ENCODE results near the gene CABLES1.
A peak's percentile ranks its signal among the peaks of the same experiment; 100 is the strongest.

CABLES1 gene

DNA sequence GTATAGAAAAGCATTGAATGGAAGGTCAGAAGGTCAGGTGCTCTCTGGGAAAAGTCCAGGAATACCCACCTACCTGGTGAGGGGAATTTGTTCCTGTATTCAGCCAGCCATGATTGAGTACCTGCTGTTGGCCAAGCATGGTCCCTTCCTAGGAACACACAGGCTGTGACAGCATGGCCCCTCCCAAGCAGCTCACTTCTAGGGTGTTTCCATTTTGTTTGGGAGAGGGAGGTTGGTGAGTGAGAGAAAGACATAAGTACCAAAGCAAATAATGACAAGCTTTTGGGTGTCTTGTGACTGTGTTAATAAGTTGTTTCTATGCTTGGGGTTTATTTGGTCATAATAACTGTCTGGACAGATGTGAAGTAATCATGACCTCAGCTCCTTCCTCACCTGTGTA lies 46.3 kb downstream of the CABLES1 start:
- TF ChIP-seq, protein P1, sequence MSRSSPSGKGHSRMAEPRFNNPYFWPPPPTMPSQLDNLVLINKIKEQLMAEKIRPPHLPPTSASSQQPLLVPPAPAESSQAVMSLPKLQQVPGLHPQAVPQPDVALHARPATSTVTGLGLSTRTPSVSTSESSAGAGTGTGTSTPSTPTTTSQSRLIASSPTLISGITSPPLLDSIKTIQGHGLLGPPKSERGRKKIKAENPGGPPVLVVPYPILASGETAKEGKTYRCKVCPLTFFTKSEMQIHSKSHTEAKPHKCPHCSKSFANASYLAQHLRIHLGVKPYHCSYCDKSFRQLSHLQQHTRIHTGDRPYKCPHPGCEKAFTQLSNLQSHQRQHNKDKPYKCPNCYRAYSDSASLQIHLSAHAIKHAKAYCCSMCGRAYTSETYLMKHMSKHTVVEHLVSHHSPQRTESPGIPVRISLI (tag by site-specific recombination; IDR thresholded peaks at IDR 0.05) = peak; percentile 58; the same call in 1 of the 2 replicates
- TF ChIP-seq ZNF174 (tag by site-specific recombination; IDR thresholded peaks at IDR 0.05) (no peak), YY2 (tag by site-specific recombination; IDR thresholded peaks at IDR 0.05) (0 out of 2 replicates have a peak, but pooled peaks have one; percentile 43)
- TF ChIP-seq, protein P2, sequence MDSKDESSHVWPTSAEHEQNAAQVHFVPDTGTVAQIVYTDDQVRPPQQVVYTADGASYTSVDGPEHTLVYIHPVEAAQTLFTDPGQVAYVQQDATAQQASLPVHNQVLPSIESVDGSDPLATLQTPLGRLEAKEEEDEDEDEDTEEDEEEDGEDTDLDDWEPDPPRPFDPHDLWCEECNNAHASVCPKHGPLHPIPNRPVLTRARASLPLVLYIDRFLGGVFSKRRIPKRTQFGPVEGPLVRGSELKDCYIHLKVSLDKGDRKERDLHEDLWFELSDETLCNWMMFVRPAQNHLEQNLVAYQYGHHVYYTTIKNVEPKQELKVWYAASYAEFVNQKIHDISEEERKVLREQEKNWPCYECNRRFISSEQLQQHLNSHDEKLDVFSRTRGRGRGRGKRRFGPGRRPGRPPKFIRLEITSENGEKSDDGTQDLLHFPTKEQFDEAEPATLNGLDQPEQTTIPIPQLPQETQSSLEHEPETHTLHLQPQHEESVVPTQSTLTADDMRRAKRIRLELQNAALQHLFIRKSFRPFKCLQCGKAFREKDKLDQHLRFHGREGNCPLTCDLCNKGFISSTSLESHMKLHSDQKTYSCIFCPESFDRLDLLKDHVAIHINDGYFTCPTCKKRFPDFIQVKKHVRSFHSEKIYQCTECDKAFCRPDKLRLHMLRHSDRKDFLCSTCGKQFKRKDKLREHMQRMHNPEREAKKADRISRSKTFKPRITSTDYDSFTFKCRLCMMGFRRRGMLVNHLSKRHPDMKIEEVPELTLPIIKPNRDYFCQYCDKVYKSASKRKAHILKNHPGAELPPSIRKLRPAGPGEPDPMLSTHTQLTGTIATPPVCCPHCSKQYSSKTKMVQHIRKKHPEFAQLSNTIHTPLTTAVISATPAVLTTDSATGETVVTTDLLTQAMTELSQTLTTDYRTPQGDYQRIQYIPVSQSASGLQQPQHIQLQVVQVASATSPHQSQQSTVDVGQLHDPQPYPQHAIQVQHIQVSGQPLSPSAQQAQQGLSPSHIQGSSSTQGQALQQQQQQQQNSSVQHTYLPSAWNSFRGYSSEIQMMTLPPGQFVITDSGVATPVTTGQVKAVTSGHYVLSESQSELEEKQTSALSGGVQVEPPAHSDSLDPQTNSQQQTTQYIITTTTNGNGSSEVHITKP (tag by site-specific recombination; IDR thresholded peaks at IDR 0.05) = peak; percentile 87
- H3K4me1 ChIP-seq (ENCODE audit: control insufficient read depth, insufficient read depth, low read length) = no peaks in the 10 kb centered on the region
- ChIA-PET POLR2A (interaction anchor here (0.7 to 1.1 kb wide), 2 partner anchors 47 to 77 kb away, joined by 3 read pairs; no protein-coding TSS in a partner anchor), CTCF (interaction anchor here (0.5 to 1.5 kb wide), 5 partner anchors 8 to 339 kb away, joined by 3 to 5 read pairs (median 3); no protein-coding TSS in a partner anchor)
- no peak overlapping the region for H3K27ac ChIP-seq (ENCODE audit: extremely low read depth, low read depth, low read length)
- no peaks in the 10 kb centered on the region for H3K9me3 ChIP-seq (ENCODE audit: control insufficient read depth, insufficient read depth, low read depth, low read length)
- no peaks in the 10 kb centered on the region for H3K36me3 ChIP-seq (ENCODE audit: control insufficient read depth in 2 of 2, insufficient read depth in 1 of 2, low read length in 2 of 2)
- H3K4me3 ChIP-seq (ENCODE audit: low read depth, low read length) = no peak overlapping the region

DNA sequence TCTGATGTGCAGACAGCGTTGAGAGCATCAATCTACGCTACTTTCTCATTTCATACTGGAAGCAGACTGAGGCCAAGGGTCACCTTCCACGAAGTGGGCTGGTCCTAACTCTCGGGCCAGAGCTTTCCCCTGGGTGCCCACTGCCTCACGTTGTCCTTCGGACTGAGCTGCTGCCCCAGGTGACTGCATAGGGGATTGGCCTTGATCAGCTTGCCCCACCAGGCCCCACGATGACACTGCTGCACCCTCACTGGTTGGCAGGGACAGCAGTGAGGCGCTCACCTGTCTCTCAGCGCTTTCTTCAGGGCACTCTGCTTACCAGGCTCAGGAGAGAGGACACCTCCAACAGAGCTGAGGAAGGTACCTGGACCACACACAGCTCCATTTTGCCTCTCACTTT lies 47.3 kb downstream of the CABLES1 start:
- H3K27ac ChIP-seq (ENCODE audit: extremely low read depth, low read depth, low read length) = no peak overlapping the region
- CTCF ChIA-PET = interaction anchor here (0.7 to 1.5 kb wide), 3 partner anchors 25 to 196 kb away, joined by 3 to 5 read pairs (median 3); no protein-coding TSS in a partner anchor

DNA sequence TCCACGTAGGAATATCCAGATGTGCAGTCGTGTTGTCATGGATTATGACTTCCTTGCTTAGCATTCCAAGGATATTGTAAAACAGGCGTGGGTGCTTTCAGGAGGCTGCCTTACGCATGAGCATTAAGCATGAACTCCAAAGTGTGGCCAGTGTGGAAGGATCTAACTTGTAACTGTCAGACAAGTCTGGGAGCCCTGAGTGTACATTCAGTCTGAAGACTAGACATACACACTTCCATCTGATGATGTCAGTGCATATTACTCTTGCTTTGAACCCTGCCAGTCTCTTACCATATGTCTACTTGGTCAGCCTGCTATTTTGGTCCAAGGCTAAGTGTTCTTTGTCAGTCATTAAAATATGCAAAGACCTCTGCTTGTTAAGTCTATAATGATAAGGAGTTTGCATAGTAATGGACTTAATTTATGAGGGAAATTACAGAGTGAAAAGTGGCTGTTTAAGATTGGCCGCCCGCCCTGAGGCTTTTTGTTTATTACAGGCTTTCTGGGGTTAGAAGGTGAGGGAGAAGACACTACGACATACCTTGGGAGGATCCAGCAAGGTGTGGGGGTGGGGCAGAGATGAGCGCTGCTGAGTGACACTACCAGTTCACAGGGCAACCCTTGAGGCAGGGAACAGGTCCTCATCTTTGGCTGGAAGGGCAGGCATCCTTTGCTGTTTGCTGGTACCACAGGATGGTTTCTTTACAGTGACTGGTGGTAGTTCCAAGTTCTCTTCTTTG lies 48.3 kb downstream of the CABLES1 start:
- POLR2A ChIA-PET = no interaction called here
- Histone ChIP-seq H3K27ac (ENCODE audit: extremely low read depth, low read depth, low read length) (no peak overlapping the region), H3K36me3 (ENCODE audit: control insufficient read depth in 2 of 2, insufficient read depth in 1 of 2, low read length in 2 of 2) (no peaks in the 10 kb centered on the region), H3K4me3 (ENCODE audit: low read depth, low read length) (no peak overlapping the region), H3K9me3 (ENCODE audit: control insufficient read depth, insufficient read depth, low read depth, low read length) (no peaks in the 10 kb centered on the region), H3K4me1 (ENCODE audit: control insufficient read depth, insufficient read depth, low read length) (no peaks in the 10 kb centered on the region)
- CTCF ChIA-PET = interaction anchor here (0.6 kb wide), 1 partner anchor 8 kb away, joined by 4 read pairs; no protein-coding TSS in a partner anchor
- TF ChIP-seq PRDM1 (tag by site-specific recombination; IDR thresholded peaks at IDR 0.05) = no peak
- TF ChIP-seq ZNF768 (tag by site-specific recombination; IDR thresholded peaks at IDR 0.05) = no peak
- TF ChIP-seq SP7 (tag by site-specific recombination; IDR thresholded peaks at IDR 0.05) = peak; percentile 79
- no peak for TF ChIP-seq TCF7L2 (IDR thresholded peaks at IDR 0.05; ENCODE audit: borderline replicate concordance, low read depth, low read length)

More for the DNA sequence above, 47.3 kb downstream of the CABLES1 start:
- Histone ChIP-seq H3K4me1 (ENCODE audit: control insufficient read depth, insufficient read depth, low read length) (no peaks in the 10 kb centered on the region), H3K4me3 (ENCODE audit: low read depth, low read length) (no peak overlapping the region), H3K36me3 (ENCODE audit: control insufficient read depth in 2 of 2, insufficient read depth in 1 of 2, low read length in 2 of 2) (no peaks in the 10 kb centered on the region), H3K9me3 (ENCODE audit: control insufficient read depth, insufficient read depth, low read depth, low read length) (no peaks in the 10 kb centered on the region)
- no peak for TF ChIP-seq IKZF3 (tag by site-specific recombination; IDR thresholded peaks at IDR 0.05)
- no peak for TF ChIP-seq ZNF585B (tag by site-specific recombination; IDR thresholded peaks at IDR 0.05)
- no peak for TF ChIP-seq WT1 (tag by site-specific recombination; IDR thresholded peaks at IDR 0.05)
- no peak for TF ChIP-seq ZNF792 (tag by site-specific recombination; IDR thresholded peaks at IDR 0.05)
- no peak for TF ChIP-seq SALL2 (tag by site-specific recombination; IDR thresholded peaks at IDR 0.05; ENCODE audit: borderline replicate concordance)
- TF ChIP-seq, protein P1 (tag by site-specific recombination; IDR thresholded peaks at IDR 0.05) = no peak
- TF ChIP-seq, protein P3, sequence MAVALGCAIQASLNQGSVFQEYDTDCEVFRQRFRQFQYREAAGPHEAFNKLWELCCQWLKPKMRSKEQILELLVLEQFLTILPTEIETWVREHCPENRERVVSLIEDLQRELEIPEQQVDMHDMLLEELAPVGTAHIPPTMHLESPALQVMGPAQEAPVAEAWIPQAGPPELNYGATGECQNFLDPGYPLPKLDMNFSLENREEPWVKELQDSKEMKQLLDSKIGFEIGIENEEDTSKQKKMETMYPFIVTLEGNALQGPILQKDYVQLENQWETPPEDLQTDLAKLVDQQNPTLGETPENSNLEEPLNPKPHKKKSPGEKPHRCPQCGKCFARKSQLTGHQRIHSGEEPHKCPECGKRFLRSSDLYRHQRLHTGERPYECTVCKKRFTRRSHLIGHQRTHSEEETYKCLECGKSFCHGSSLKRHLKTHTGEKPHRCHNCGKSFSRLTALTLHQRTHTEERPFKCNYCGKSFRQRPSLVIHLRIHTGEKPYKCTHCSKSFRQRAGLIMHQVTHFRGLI (tag by site-specific recombination; IDR thresholded peaks at IDR 0.05) = no peak
- no peak for TF ChIP-seq ZNF473 (tag by site-specific recombination; IDR thresholded peaks at IDR 0.05)
- POLR2A ChIA-PET = no interaction called here
